HG03378 (cell line): ENCODE results near the gene KLF16.

ENCODE experiments used
- ATAC-seq: cut with Tn5 transposase; IDR thresholded peaks from one replicate; pipeline ENCODE4 v1.9.1; 2021; ENCODE audit warnings: mild to moderate bottlenecking, moderate library complexity; ENCODE audit not compliant: unreplicated experiment

KLF16 gene

GRCh38 chr19:1810439-1811160 lies 52.8 kb downstream of the KLF16 start:
- ATAC-seq: no peak

- no peak for ATAC-seq
Observed at GRCh38 chr19:1809678-1810077, 53.7 kb downstream of the KLF16 start.

GRCh38 chr19:1808395-1808731 lies 55.0 kb downstream of the KLF16 start:
- no peak for ATAC-seq

- no peak for ATAC-seq
Observed at GRCh38 chr19:1807695-1808394, 55.5 kb downstream of the KLF16 start.

- ATAC-seq: no peak
Observed at GRCh38 chr19:1807030-1807694, 56.2 kb downstream of the KLF16 start.

GRCh38 chr19:1806184-1807029 lies 57.0 kb downstream of the KLF16 start:
- ATAC-seq: no peak

GRCh38 chr19:1805401-1806183 lies 57.8 kb downstream of the KLF16 start:
- no peak for ATAC-seq

GRCh38 chr19:1804858-1805257 lies 58.5 kb downstream of the KLF16 start:
- ATAC-seq: no peak
